HepG2 (cell line): ENCODE measurements around the gene CCDC57. TPM values are rescaled to one million over a fixed set of nuclear protein-coding genes. Genes with fewer than 3 reads are reported as not detected.

Experiments used
- BRD4 ChIP-seq: sonication (generic); formaldehyde crosslinking; IDR thresholded peaks from 2 replicates; pipeline ENCODE4 v1.4.0; 2020; ENCODE audit warnings: missing genetic modification reagents
- CBX1 ChIP-seq: IDR thresholded peaks from one replicate; pipeline ENCODE4 v1.6.1; 2016; ENCODE audit warnings: antibody characterized with exemption, low read depth
- DNMT3B ChIP-seq: conservative IDR thresholded peaks from 2 replicates; pipeline ENCODE4 v1.6.1; 2016; ENCODE audit warnings: missing biosample characterization, control low read depth
- ELF1 ChIP-seq: sonication (generic); formaldehyde crosslinking; IDR thresholded peaks from 2 replicates; pipeline ENCODE4 v1.4.0; 2020; ENCODE audit warnings: missing genetic modification reagents
- GTF3A ChIP-seq: sonication (generic); formaldehyde crosslinking; conservative IDR thresholded peaks from 2 replicates; pipeline ENCODE4 v1.4.0; 2020; ENCODE audit warnings: mild to moderate bottlenecking, missing genetic modification reagents
- KDM4B ChIP-seq: sonication (generic); formaldehyde crosslinking; IDR thresholded peaks from 2 replicates; pipeline ENCODE4 v1.4.0; 2020; ENCODE audit warnings: missing genetic modification reagents
- KMT2B ChIP-seq: IDR thresholded peaks from 2 replicates; pipeline ENCODE4 v1.6.1; 2016; ENCODE audit warnings: missing genetic modification reagents, missing compliant biosample characterization
- RAD51 ChIP-seq: fragments of 450-650 bp; IDR thresholded peaks from 2 replicates; pipeline ENCODE4 v1.6.1; 2016; ENCODE audit warnings: borderline replicate concordance
- RCOR2 ChIP-seq: IDR thresholded peaks from 2 replicates; pipeline ENCODE4 v1.6.1; 2016; ENCODE audit warnings: missing biosample characterization, missing genetic modification reagents
- TAF1 ChIP-seq: sonication (generic); formaldehyde crosslinking; IDR thresholded peaks from 2 replicates; pipeline ENCODE4 v1.4.0; 2020; ENCODE audit warnings: missing genetic modification reagents
- TAF15 ChIP-seq: fragments of 200-400 bp; formaldehyde crosslinking; IDR thresholded peaks from one replicate; pipeline ENCODE4 v1.6.1; 2018; ENCODE audit warnings: mild to moderate bottlenecking, low read depth, low read length; ENCODE audit not compliant: poor library complexity, severe bottlenecking
- ZBTB7B ChIP-seq: sonication (generic); formaldehyde crosslinking; IDR thresholded peaks from 2 replicates; pipeline ENCODE4 v1.4.0; 2020; ENCODE audit warnings: missing genetic modification reagents
- ZNF367 ChIP-seq: sonication (generic); formaldehyde crosslinking; IDR thresholded peaks from 2 replicates; pipeline ENCODE4 v1.4.0; 2020; ENCODE audit warnings: missing genetic modification reagents, borderline replicate concordance
- ZNF607 ChIP-seq: sonication (generic); formaldehyde crosslinking; IDR thresholded peaks from 2 replicates; pipeline ENCODE4 v1.5.1; 2020; ENCODE audit warnings: missing genetic modification reagents, mild to moderate bottlenecking, borderline replicate concordance
- ZNF619 ChIP-seq: sonication (generic); formaldehyde crosslinking; IDR thresholded peaks from 2 replicates; pipeline ENCODE4 v1.4.0; 2020; ENCODE audit warnings: mild to moderate bottlenecking, missing genetic modification reagents
- ZSCAN31 ChIP-seq: sonication (generic); formaldehyde crosslinking; IDR thresholded peaks from 2 replicates; pipeline ENCODE4 v1.5.0; 2020; ENCODE audit warnings: low read depth, mild to moderate bottlenecking, missing genetic modification reagents
- polyA plus RNA-seq, 8 experiments: library from polyadenylated mRNA; depleted of rRNA in 3 of 8; stranded (reverse) in 7 of 8; unstranded in 1 of 8; fragments of >200 nt; fragmentation: Illumina TruSeq in 4 of 8; extraction: Trizol in 4 of 8; gene quantifications; 2 replicates each; pipeline versions ENCODE4 v1.2.1 to v1.2.3, GENCODE V29; 2011 to 2016; ENCODE audit warnings: low read depth in 4 of 8, missing spikeins in 1 of 8, mixed read lengths in 1 of 8; ENCODE audit not compliant: insufficient read depth in 1 of 8
- total RNA-seq, 5 experiments: library from RNA; depleted of rRNA; stranded (reverse); fragments of >200 nt; fragmentation: Illumina TruSeq; extraction: Trizol; gene quantifications; 2 replicates each; pipeline ENCODE4 v1.2.3, GENCODE V29; 2016; ENCODE audit warnings: low read depth in 1 of 5
- TF ChIP-seq, protein P1 (sequence below): sonication (generic); formaldehyde crosslinking; IDR thresholded peaks from 2 replicates; pipeline ENCODE4 v1.4.0; 2020; ENCODE audit warnings: mild to moderate bottlenecking, missing genetic modification reagents, borderline replicate concordance
- TF ChIP-seq, protein P2 (sequence below): sonication (generic); formaldehyde crosslinking; IDR thresholded peaks from 2 replicates; pipeline ENCODE4 v1.5.0; 2020; ENCODE audit warnings: missing genetic modification reagents
- TF ChIP-seq, protein P3 (sequence below): sonication (generic); formaldehyde crosslinking; IDR thresholded peaks from 2 replicates; pipeline ENCODE4 v1.4.0; 2020; ENCODE audit warnings: missing genetic modification reagents
- TF ChIP-seq, protein P4 (sequence below): sonication (generic); formaldehyde crosslinking; conservative IDR thresholded peaks from 2 replicates; pipeline ENCODE4 v1.4.0; 2020; ENCODE audit warnings: missing genetic modification reagents

Gene CCDC57
- total and polyA plus RNA-seq, 2 of the 13 experiments (the other 11 are each of a cell fraction or from before 2014, with no cell fraction given) = 59.3 to 59.9 TPM

DNA sequence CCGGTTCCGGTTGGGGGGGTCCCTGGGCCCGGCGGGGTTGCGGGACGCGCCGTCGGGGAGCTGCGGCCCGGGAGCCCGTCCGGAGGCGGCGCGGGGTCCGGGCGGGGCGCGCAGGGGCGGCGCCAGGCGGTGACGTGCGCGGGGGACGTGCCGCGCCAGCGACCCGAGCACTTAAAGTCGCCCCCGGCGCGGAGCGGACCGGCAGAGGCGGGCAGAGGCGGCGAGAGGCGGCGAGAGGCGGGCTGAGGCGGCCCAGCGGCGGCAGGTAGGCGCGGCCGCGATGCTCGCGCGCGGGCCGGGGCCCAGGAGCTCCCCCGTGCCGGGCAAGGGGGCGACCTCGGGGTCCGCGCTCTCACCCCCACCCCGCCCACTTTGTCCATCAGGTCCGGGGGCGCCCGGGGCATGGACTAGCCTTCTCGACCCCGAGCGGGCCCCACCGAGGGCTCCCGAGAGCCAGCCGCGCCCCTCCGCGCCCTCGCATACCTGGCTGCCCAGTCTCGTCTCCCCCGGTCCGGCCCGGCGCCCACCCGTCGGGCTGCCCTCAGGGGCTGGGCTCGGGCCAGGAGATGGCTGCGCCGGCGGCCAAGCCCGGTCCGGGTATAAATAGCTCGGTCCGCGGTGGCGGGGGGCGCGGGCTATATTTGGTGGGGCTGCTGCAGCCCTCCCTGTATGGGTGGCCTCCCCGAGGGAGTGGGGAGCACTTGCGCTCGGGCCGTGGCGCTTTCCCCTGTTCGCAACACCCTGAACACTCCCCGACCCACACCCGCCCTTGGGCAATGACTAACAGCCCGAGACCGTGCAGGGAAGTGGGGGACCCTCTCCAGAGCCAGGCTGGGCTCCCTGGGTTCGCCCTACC lies 16.4 kb upstream of the CCDC57 start, which contains the start of gene SLC16A3 (continued):
- TF ChIP-seq, protein P1, sequence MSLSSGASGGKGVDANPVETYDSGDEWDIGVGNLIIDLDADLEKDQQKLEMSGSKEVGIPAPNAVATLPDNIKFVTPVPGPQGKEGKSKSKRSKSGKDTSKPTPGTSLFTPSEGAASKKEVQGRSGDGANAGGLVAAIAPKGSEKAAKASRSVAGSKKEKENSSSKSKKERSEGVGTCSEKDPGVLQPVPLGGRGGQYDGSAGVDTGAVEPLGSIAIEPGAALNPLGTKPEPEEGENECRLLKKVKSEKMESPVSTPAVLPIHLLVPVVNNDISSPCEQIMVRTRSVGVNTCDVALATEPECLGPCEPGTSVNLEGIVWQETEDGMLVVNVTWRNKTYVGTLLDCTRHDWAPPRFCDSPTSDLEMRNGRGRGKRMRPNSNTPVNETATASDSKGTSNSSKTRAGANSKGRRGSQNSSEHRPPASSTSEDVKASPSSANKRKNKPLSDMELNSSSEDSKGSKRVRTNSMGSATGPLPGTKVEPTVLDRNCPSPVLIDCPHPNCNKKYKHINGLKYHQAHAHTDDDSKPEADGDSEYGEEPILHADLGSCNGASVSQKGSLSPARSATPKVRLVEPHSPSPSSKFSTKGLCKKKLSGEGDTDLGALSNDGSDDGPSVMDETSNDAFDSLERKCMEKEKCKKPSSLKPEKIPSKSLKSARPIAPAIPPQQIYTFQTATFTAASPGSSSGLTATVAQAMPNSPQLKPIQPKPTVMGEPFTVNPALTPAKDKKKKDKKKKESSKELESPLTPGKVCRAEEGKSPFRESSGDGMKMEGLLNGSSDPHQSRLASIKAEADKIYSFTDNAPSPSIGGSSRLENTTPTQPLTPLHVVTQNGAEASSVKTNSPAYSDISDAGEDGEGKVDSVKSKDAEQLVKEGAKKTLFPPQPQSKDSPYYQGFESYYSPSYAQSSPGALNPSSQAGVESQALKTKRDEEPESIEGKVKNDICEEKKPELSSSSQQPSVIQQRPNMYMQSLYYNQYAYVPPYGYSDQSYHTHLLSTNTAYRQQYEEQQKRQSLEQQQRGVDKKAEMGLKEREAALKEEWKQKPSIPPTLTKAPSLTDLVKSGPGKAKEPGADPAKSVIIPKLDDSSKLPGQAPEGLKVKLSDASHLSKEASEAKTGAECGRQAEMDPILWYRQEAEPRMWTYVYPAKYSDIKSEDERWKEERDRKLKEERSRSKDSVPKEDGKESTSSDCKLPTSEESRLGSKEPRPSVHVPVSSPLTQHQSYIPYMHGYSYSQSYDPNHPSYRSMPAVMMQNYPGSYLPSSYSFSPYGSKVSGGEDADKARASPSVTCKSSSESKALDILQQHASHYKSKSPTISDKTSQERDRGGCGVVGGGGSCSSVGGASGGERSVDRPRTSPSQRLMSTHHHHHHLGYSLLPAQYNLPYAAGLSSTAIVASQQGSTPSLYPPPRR (CRISPR knock-in tag) = no peak; the same call in 1 of the 2 replicates
- TF ChIP-seq ZSCAN31 (no peak), TAF15 (no peak), DNMT3B (CRISPR knock-in tag) (no peak), ZNF367 (no peak), ELF1 (CRISPR knock-in tag) (no peak), KMT2B (no peak), ZNF607 (CRISPR knock-in tag) (peak; percentile 84), CBX1 (no peak), ZNF619 (CRISPR knock-in tag) (no peak), RAD51 (no peak), ZBTB7B (0 out of 2 replicates have a peak, but pooled peaks have one; percentile 42), BRD4 (CRISPR knock-in tag) (no peak), RCOR2 (CRISPR knock-in tag) (no peak), TAF1 (peak; percentile 61), KDM4B (CRISPR knock-in tag) (no peak), GTF3A (CRISPR knock-in tag) (no peak)
- TF ChIP-seq, protein P2, sequence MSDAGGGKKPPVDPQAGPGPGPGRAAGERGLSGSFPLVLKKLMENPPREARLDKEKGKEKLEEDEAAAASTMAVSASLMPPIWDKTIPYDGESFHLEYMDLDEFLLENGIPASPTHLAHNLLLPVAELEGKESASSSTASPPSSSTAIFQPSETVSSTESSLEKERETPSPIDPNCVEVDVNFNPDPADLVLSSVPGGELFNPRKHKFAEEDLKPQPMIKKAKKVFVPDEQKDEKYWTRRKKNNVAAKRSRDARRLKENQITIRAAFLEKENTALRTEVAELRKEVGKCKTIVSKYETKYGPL = peak; percentile 62; the same call in 1 of the 2 replicates
- TF ChIP-seq, protein P3, sequence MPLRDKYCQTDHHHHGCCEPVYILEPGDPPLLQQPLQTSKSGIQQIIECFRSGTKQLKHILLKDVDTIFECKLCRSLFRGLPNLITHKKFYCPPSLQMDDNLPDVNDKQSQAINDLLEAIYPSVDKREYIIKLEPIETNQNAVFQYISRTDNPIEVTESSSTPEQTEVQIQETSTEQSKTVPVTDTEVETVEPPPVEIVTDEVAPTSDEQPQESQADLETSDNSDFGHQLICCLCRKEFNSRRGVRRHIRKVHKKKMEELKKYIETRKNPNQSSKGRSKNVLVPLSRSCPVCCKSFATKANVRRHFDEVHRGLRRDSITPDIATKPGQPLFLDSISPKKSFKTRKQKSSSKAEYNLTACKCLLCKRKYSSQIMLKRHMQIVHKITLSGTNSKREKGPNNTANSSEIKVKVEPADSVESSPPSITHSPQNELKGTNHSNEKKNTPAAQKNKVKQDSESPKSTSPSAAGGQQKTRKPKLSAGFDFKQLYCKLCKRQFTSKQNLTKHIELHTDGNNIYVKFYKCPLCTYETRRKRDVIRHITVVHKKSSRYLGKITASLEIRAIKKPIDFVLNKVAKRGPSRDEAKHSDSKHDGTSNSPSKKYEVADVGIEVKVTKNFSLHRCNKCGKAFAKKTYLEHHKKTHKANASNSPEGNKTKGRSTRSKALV = no peak; the same call in 1 of the 2 replicates
- TF ChIP-seq, protein P4, sequence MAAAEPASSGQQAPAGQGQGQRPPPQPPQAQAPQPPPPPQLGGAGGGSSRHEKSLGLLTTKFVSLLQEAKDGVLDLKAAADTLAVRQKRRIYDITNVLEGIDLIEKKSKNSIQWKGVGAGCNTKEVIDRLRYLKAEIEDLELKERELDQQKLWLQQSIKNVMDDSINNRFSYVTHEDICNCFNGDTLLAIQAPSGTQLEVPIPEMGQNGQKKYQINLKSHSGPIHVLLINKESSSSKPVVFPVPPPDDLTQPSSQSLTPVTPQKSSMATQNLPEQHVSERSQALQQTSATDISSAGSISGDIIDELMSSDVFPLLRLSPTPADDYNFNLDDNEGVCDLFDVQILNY (CRISPR knock-in tag) = no peak
